K562 (cell line): ENCODE data around the gene CXCL6. TPM values are rescaled to one million over a fixed set of nuclear protein-coding genes. Genes with fewer than 3 reads are reported as not detected.

Experiments used
- BCL6 ChIP-seq: fragments of 250-450 bp; sonication (Bioruptor Pico); IDR thresholded peaks from 2 replicates; pipeline ENCODE4 v1.4.0; 2020
- COPS2 ChIP-seq: fragments of 450-650 bp; conservative IDR thresholded peaks from 2 replicates; pipeline ENCODE4 v1.6.1; 2016; ENCODE audit warnings: mild to moderate bottlenecking, moderate library complexity
- ETS1 ChIP-seq: conservative IDR thresholded peaks from 2 replicates; pipeline ENCODE4 v1.6.1; 2011; ENCODE audit warnings: low read depth, mild to moderate bottlenecking, low read length; ENCODE audit not compliant: control insufficient read depth
- KAT7 ChIP-seq: sonication (generic); formaldehyde crosslinking; IDR thresholded peaks from 2 replicates; pipeline ENCODE4 v1.8.0; 2022; ENCODE audit warnings: missing genetic modification reagents, mild to moderate bottlenecking, borderline replicate concordance
- MLX ChIP-seq, 2 experiments: fragments of 450-650 bp in 1 of 2; sonication (generic) in 1 of 2; formaldehyde crosslinking; conservative IDR thresholded peaks; 2 replicates each; pipeline versions ENCODE4 v1.4.0 to v1.8.1; 2020 to 2022; ENCODE audit warnings: mild to moderate bottlenecking in 1 of 2, missing genetic modification reagents in 1 of 2
- PML ChIP-seq: IDR thresholded peaks from 2 replicates; pipeline ENCODE4 v1.6.1; 2012; ENCODE audit warnings: low read length, inconsistent platforms
- PRDM10 ChIP-seq: fragments of 450-650 bp; IDR thresholded peaks from 2 replicates; pipeline ENCODE4 v1.6.1; 2018; ENCODE audit not compliant: partially characterized antibody
- RFX7 ChIP-seq: fragments of 250-450 bp; sonication (Bioruptor Pico); IDR thresholded peaks from 2 replicates; pipeline ENCODE4 v1.5.1; 2021; ENCODE audit warnings: mild to moderate bottlenecking
- RREB1 ChIP-seq: fragments of 250-450 bp; sonication (Bioruptor Pico); IDR thresholded peaks from 2 replicates; pipeline ENCODE4 v1.4.0; 2020
- STAT5A ChIP-seq: IDR thresholded peaks from 2 replicates; pipeline ENCODE4 v1.6.1; 2012; ENCODE audit warnings: low read length, inconsistent platforms, borderline replicate concordance
- ZBTB1 ChIP-seq: sonication (generic); formaldehyde crosslinking; IDR thresholded peaks from 2 replicates; pipeline ENCODE4 v1.8.1; 2023; ENCODE audit warnings: missing genetic modification reagents, low read depth, mild to moderate bottlenecking, borderline replicate concordance
- ZKSCAN1 ChIP-seq: fragments of 150-350 bp; IDR thresholded peaks from 2 replicates; pipeline ENCODE4 v1.6.1; 2016; ENCODE audit warnings: low read depth, low read length
- ZNF124 ChIP-seq: sonication (generic); formaldehyde crosslinking; IDR thresholded peaks from 2 replicates; pipeline ENCODE4 v1.8.1; 2022; ENCODE audit warnings: missing genetic modification reagents
- ZNF395 ChIP-seq: fragments of 200-800 bp; sonication (Bioruptor generic); IDR thresholded peaks from 2 replicates; pipeline ENCODE4 v1.6.1; 2017; ENCODE audit warnings: missing genetic modification characterization, missing compliant biosample characterization
- ZNF584 ChIP-seq: fragments of 200-800 bp; sonication (Bioruptor generic); IDR thresholded peaks from 2 replicates; pipeline ENCODE4 v1.6.1; 2016; ENCODE audit warnings: low read depth, mild to moderate bottlenecking, missing genetic modification characterization, missing compliant biosample characterization
- polyA plus RNA-seq, 8 experiments: library from polyadenylated mRNA; depleted of rRNA in 4 of 8; stranded (reverse) in 5 of 8; unstranded in 3 of 8; fragments of >200 nt; fragmentation: Nextera tagmentation in 2 of 8; fragmentation: Illumina TruSeq in 1 of 8; extraction: Ambion mirVana in 2 of 8; extraction: Trizol in 1 of 8; gene quantifications; 2 replicates each; pipeline versions ENCODE4 v1.2.1 to v1.2.3, GENCODE V29; 2011 to 2014; ENCODE audit warnings: inconsistent platforms in 1 of 8, missing spikeins in 1 of 8
- total RNA-seq, 7 experiments: library from RNA; depleted of rRNA in 6 of 7; stranded (reverse); fragments of >200 nt in 6 of 7; fragmentation: Illumina TruSeq in 2 of 7; extraction: Trizol in 2 of 7; gene quantifications; 2 replicates each; pipeline versions ENCODE4 v1.2.1 to v1.2.3, GENCODE V29; 2011 to 2021; ENCODE audit warnings: low replicate concordance in 1 of 7

CXCL6 gene
- total and polyA plus RNA-seq, 9 of the 15 experiments (the other 6 are each of a cell fraction or from before 2014, with no cell fraction given), result not detected

- TF ChIP-seq RREB1 (no peak), PRDM10 (no peak), ZNF395 (peak; percentile 69; the same call in 1 of the 2 replicates), RFX7 (CRISPR knock-in tag) (no peak), ZNF124 (CRISPR knock-in tag) (no peak), BCL6 (no peak), STAT5A (peak; percentile 88), ZBTB1 (CRISPR knock-in tag) (no peak), KAT7 (CRISPR knock-in tag) (no peak), ZKSCAN1 (no peak), PML (peak; percentile 88), COPS2 (no peak), ZNF584 (CRISPR knock-in tag) (peak; percentile 75), ETS1 (no peak), MLX (CRISPR knock-in tag; conservative IDR thresholded peaks at IDR 0.05) (no peak)
These were observed 3.7 kb upstream of the CXCL6 start (continued) for GRCh38 chr4:73832651-73833237.
